Astrocyte (in vitro differentiated cells and primary cell): ENCODE measurements around the gene TM2D1. TPM values are rescaled to one million over a fixed set of nuclear protein-coding genes. Genes with fewer than 3 reads are reported as not detected.
"Not testable (repeated sequence)": the region's sequence is repeated elsewhere in the genome, so short reads cannot be mapped to it uniquely, and the experiment has no call there.

ENCODE experiments used
- DNase-seq: peaks from one replicate; pipeline ENCODE4 v3.0.0-alpha.2; 2010; ENCODE audit warnings: low read depth
- FAIRE-seq: peaks from 2 replicates; lab custom pipeline; 2011; peaks lifted over from hg19 to GRCh38; lab: Jason Lieb, UNC
- H2AFZ ChIP-seq: 2 replicates; pipeline ENCODE4 v1.6.0; 2012; ENCODE audit warnings: low read depth, low read length, inconsistent platforms
- H3K27ac ChIP-seq: 2 replicates; pipeline ENCODE4 v1.5.1; 2011; ENCODE audit warnings: low read depth, low read length, inconsistent platforms
- H3K27me3 ChIP-seq: 2 replicates; pipeline ENCODE4 v1.6.0; 2011; ENCODE audit warnings: low read length, inconsistent platforms; ENCODE audit not compliant: insufficient read depth
- H3K36me3 ChIP-seq: 2 replicates; pipeline ENCODE4 v1.5.1; 2011; ENCODE audit warnings: low read length, inconsistent platforms; ENCODE audit not compliant: insufficient read depth
- H3K4me1 ChIP-seq: 2 replicates; pipeline ENCODE4 v1.5.1; 2011; ENCODE audit warnings: low read length, inconsistent platforms; ENCODE audit not compliant: insufficient read depth
- H3K4me2 ChIP-seq: 2 replicates; pipeline ENCODE4 v1.6.0; 2012; ENCODE audit warnings: low read length, inconsistent platforms
- H3K4me3 ChIP-seq: 2 replicates; pipeline ENCODE4 v1.5.1; 2011; ENCODE audit warnings: low read depth, mild to moderate bottlenecking, low read length, inconsistent platforms; ENCODE audit not compliant: insufficient read depth
- H3K79me2 ChIP-seq: 2 replicates; pipeline ENCODE4 v1.6.0; 2012; ENCODE audit warnings: mild to moderate bottlenecking, low read length, inconsistent platforms; ENCODE audit not compliant: insufficient read depth
- H3K9ac ChIP-seq: 2 replicates; pipeline ENCODE4 v1.6.0; 2012; ENCODE audit warnings: mild to moderate bottlenecking, low read length, inconsistent platforms
- H3K9me3 ChIP-seq: 2 replicates; pipeline ENCODE4 v1.5.1; 2012; ENCODE audit warnings: low read depth, mild to moderate bottlenecking, low read length, inconsistent platforms; ENCODE audit not compliant: insufficient read depth
- H4K20me1 ChIP-seq: 2 replicates; pipeline ENCODE4 v1.6.0; 2012; ENCODE audit warnings: low read length, inconsistent platforms; ENCODE audit not compliant: insufficient read depth
- H3K27ac Mint-ChIP-seq: one replicate; pipeline ENCODE4 v1.8.0; 2021; ENCODE audit warnings: mild to moderate bottlenecking, mixed read lengths; ENCODE audit not compliant: unreplicated experiment
- H3K27me3 Mint-ChIP-seq: one replicate; pipeline ENCODE4 v1.8.0; 2021; ENCODE audit warnings: low read depth, mixed read lengths; ENCODE audit not compliant: unreplicated experiment
- H3K36me3 Mint-ChIP-seq: one replicate; pipeline ENCODE4 v1.8.0; 2021; ENCODE audit warnings: low read depth, mixed read lengths; ENCODE audit not compliant: unreplicated experiment
- H3K4me1 Mint-ChIP-seq: one replicate; pipeline ENCODE4 v1.8.0; 2021; ENCODE audit warnings: low read depth, mixed read lengths; ENCODE audit not compliant: unreplicated experiment
- H3K4me3 Mint-ChIP-seq: one replicate; pipeline ENCODE4 v1.8.0; 2021; ENCODE audit warnings: mild to moderate bottlenecking, moderate library complexity, mixed read lengths; ENCODE audit not compliant: unreplicated experiment
- H3K9me3 Mint-ChIP-seq: one replicate; pipeline ENCODE4 v1.8.0; 2021; ENCODE audit warnings: mild to moderate bottlenecking, mixed read lengths; ENCODE audit not compliant: unreplicated experiment
- EZH2 ChIP-seq: IDR thresholded peaks from 2 replicates; pipeline ENCODE4 v1.6.1; 2012; ENCODE audit warnings: mild to moderate bottlenecking, low read length, inconsistent platforms; ENCODE audit not compliant: insufficient read depth
- total RNA-seq: library from RNA; stranded (reverse); gene quantifications from 2 replicates; pipeline ENCODE4 v1.2.1, GENCODE V29; 2021
- TF ChIP-seq, protein P1 (sequence below): IDR thresholded peaks from 2 replicates; pipeline ENCODE4 v1.5.1; 2011; ENCODE audit warnings: low read depth, mild to moderate bottlenecking, inconsistent platforms, low read length, moderate library complexity; ENCODE audit not compliant: insufficient read depth

The TM2D1 gene
- total RNA-seq, 1 donor from 2014 or later = 33.3 TPM

- H3K9me3 Mint-ChIP-seq = no peaks in the 10 kb centered on the region
- Histone ChIP-seq H3K9me3 (no peaks in the 10 kb centered on the region), H3K4me3 (no peak overlapping the region), H3K9ac (no peak overlapping the region), H3K79me2 (no peaks in the 10 kb centered on the region), H3K4me1 (peaks cover 7% of the 10 kb centered on the region), H3K4me2 (peak overlapping the region; percentile 96), H3K36me3 (no peaks in the 10 kb centered on the region), H2AFZ (no peak overlapping the region), H3K27ac (no peak overlapping the region), H4K20me1 (no peaks in the 10 kb centered on the region), H3K27me3 (no peaks in the 10 kb centered on the region)
- TF ChIP-seq, protein P1, sequence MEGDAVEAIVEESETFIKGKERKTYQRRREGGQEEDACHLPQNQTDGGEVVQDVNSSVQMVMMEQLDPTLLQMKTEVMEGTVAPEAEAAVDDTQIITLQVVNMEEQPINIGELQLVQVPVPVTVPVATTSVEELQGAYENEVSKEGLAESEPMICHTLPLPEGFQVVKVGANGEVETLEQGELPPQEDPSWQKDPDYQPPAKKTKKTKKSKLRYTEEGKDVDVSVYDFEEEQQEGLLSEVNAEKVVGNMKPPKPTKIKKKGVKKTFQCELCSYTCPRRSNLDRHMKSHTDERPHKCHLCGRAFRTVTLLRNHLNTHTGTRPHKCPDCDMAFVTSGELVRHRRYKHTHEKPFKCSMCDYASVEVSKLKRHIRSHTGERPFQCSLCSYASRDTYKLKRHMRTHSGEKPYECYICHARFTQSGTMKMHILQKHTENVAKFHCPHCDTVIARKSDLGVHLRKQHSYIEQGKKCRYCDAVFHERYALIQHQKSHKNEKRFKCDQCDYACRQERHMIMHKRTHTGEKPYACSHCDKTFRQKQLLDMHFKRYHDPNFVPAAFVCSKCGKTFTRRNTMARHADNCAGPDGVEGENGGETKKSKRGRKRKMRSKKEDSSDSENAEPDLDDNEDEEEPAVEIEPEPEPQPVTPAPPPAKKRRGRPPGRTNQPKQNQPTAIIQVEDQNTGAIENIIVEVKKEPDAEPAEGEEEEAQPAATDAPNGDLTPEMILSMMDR = no peak
- no peak for TF ChIP-seq EZH2
- peaks cover 2% of the 10 kb centered on the region for H3K4me1 Mint-ChIP-seq
- no peak for FAIRE-seq
- no peak for DNase-seq
- H3K27me3 Mint-ChIP-seq = no peaks in the 10 kb centered on the region
- H3K4me3 Mint-ChIP-seq = peak overlapping the region; percentile 96
- H3K27ac Mint-ChIP-seq = no peak overlapping the region
- H3K36me3 Mint-ChIP-seq = no peaks in the 10 kb centered on the region
Observed at GRCh38 chr1:61740751-61741700, 16.1 kb upstream of the TM2D1 start.

GRCh38 chr1:61732726-61733125 is 7.8 kb upstream of the TM2D1 start:
- TF ChIP-seq, protein P1 = no peak
- no peak for TF ChIP-seq EZH2

GRCh38 chr1:61730679-61731078 is 5.7 kb upstream of the TM2D1 start:
- H3K36me3 Mint-ChIP-seq, H3K9me3 ChIP-seq, H3K27ac ChIP-seq, H3K36me3 ChIP-seq, H3K4me1 ChIP-seq, H3K27me3 Mint-ChIP-seq, H3K4me3 Mint-ChIP-seq, H3K4me1 Mint-ChIP-seq, FAIRE-seq, H3K9me3 Mint-ChIP-seq, DNase-seq, H3K9ac ChIP-seq, H3K27ac Mint-ChIP-seq, H2AFZ ChIP-seq, H3K4me3 ChIP-seq, H3K79me2 ChIP-seq, H4K20me1 ChIP-seq, H3K27me3 ChIP-seq, H3K4me2 ChIP-seq: not testable (repeated sequence)

More at GRCh38 chr1:61732726-61733125, 7.8 kb upstream of the TM2D1 start:
- Histone ChIP-seq H3K36me3 (no peaks in the 10 kb centered on the region), H3K9me3 (no peaks in the 10 kb centered on the region), H3K9ac (no peak overlapping the region), H3K79me2 (no peaks in the 10 kb centered on the region), H3K4me1 (no peaks in the 10 kb centered on the region), H3K27me3 (no peaks in the 10 kb centered on the region), H3K4me3 (no peak overlapping the region), H4K20me1 (no peaks in the 10 kb centered on the region), H3K4me2 (no peak overlapping the region), H3K27ac (no peak overlapping the region), H2AFZ (no peak overlapping the region)
- no peaks in the 10 kb centered on the region for H3K9me3 Mint-ChIP-seq
- H3K4me1 Mint-ChIP-seq = no peaks in the 10 kb centered on the region
- no peaks in the 10 kb centered on the region for H3K36me3 Mint-ChIP-seq
- FAIRE-seq = no peak
- H3K27ac Mint-ChIP-seq = no peak overlapping the region
- no peaks in the 10 kb centered on the region for H3K27me3 Mint-ChIP-seq
- DNase-seq = no peak
- no peak overlapping the region for H3K4me3 Mint-ChIP-seq
